Measurements from ENCODE around the gene CFD. TPM values are rescaled to one million over a fixed set of nuclear protein-coding genes. Genes with fewer than 3 reads are reported as not detected.

The CFD gene
- total and polyA plus RNA-seq, 11 donors, result 24.2 to 586 (median 103) TPM

DNA sequence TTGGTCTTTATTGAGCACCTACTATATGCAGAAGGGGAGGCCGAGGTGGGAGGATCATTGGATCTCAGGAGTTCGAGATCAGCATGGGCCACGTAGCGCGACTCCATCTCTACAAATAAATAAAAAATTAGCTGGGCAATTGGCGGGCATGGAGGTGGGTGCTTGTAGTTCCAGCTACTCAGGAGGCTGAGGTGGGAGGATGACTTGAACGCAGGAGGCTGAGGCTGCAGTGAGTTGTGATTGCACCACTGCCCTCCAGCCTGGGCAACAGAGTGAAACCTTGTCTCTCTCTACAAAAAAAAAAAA lies 3.8 kb downstream of the CFD start:
- peaks cover 0 to 42% (median 4%) of the 10 kb centered on the region in 12 donors for H3K4me1 ChIP-seq
- TF ChIP-seq CTCF (IDR thresholded peaks at IDR 0.05) (no peak), POLR2A (IDR thresholded peaks at IDR 0.05) (no peak)
- peaks cover 0 to 11% (median 7%) of the 10 kb centered on the region in 9 donors for H3K36me3 ChIP-seq
- H3K9me3 ChIP-seq, result no peaks in the 10 kb centered on the region
- H3K4me3 ChIP-seq, result peak overlapping the region in 3 of 12 donors; percentile 10 to 47 (median 24)
- no peak for ATAC-seq
- H3K27ac ChIP-seq, result peak overlapping the region in 1 of 12 donors; percentile 84
- intact Hi-C loops (cut with DNase I), result loop anchor here in 6 of 10 donors (2.0 to 10.0 kb wide), 5 partner anchors 49 to 122 kb away; partner anchors contain the start of genes R3HDM4 (in 3 of the 6) and WDR18 (in 1 of the 6)
- 63 to 75% (median 71%) methylated on average over 7 of the region's 7 CpGs for WGBS, 4 donors
- peaks cover 0 to 46% (median 17%) of the 10 kb centered on the region in 9 donors for H3K27me3 ChIP-seq
- no peak for DNase-seq

DNA sequence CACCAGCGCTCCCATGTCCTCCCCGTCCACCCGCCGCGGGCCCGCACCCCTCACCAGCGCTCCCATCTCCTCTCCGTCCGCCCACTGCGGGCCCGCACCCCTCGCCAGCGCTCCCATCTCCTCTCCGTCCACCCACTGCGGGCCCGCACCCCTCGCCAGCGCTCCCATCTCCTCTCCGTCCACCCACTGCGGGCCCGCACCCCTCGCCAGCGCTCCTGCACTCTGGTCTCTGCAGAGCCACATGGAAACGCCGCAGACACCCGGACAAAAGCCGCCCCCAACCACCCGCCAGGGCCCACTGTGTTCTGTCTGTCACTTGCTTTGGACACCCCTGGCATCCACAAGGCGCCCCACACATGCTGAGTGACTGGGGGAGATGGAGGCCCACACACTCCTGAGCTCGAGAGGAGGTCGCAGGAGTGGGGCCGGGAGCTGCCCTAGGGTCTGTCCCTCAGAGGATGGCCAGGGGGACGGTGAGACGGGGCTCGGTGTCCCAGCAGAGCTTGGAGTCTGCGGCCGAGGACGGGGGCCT lies 7.4 kb downstream of the CFD start:
- H3K9me3 ChIP-seq, result no peaks in the 10 kb centered on the region
- H3K27ac ChIP-seq, result peak overlapping the region in 1 of 12 donors; percentile 2
- peaks cover 0 to 14% (median 0%) of the 10 kb centered on the region in 9 donors for H3K27me3 ChIP-seq
- H3K4me3 ChIP-seq, result no peak overlapping the region
- intact Hi-C loops (cut with DNase I), result loop anchor here in 5 of 10 donors (5.0 to 10.0 kb wide), 4 partner anchors 50 to 118 kb away; partner anchors contain the start of genes KISS1R (in 3 of the 5) and WDR18 (in 2 of the 5)
- H3K4me1 ChIP-seq, result peaks cover 0 to 27% (median 12%) of the 10 kb centered on the region in 12 donors
- H3K36me3 ChIP-seq, result peaks cover 0 to 36% (median 14%) of the 10 kb centered on the region in 9 donors
- no peak for DNase-seq
- TF ChIP-seq CTCF (IDR thresholded peaks at IDR 0.05), result no peak
- no peak for TF ChIP-seq POLR2A (IDR thresholded peaks at IDR 0.05)
- WGBS, 4 donors, result 83 to 87% (median 85%) methylated on average over 28 to 38 of the region's 38 CpGs
- ATAC-seq, result no peak

DNA sequence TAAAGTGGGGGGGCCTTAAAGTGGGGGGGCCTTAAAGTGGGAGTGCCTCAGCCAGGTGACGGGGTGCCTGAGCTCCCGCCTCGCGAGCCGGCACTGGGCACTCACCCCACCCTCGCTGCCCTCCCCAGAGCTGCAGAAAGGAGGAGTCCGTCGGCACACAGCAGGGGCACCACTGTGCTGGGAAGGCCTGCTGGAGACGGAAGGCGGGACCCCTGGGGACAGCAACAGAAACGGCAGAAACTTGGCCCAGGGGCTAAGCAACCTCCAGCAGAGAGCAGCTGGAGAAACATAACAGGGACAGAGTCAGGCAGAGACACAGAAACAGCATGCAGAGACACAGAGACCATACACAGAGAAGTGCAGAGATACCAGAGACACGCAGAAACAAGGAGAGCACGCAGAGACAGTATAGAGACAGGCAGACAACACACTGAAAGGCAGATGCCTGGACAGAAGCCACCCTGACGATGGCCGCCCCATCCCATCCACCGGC lies 7.9 kb downstream of the CFD start:
- intact Hi-C loops (cut with DNase I), result loop anchor here in 5 of 10 donors (5.0 to 10.0 kb wide), 4 partner anchors 50 to 117 kb away; partner anchors contain the start of genes KISS1R (in 3 of the 5) and WDR18 (in 2 of the 5)
- peaks cover 0 to 28% (median 12%) of the 10 kb centered on the region in 12 donors for H3K4me1 ChIP-seq
- WGBS, 4 donors, result 68 to 77% (median 73%) methylated on average over 10 to 16 of the region's 16 CpGs
- peaks cover 0 to 9% (median 0%) of the 10 kb centered on the region in 9 donors for H3K27me3 ChIP-seq
- ATAC-seq (peak in 1 of 4 donors; percentile 1), DNase-seq (no peak)
- H3K36me3 ChIP-seq, result peaks cover 0 to 36% (median 14%) of the 10 kb centered on the region in 9 donors
- no peak overlapping the region for H3K4me3 ChIP-seq
- H3K9me3 ChIP-seq, result no peaks in the 10 kb centered on the region
- TF ChIP-seq CTCF (IDR thresholded peaks at IDR 0.05), result no peak
- TF ChIP-seq POLR2A (IDR thresholded peaks at IDR 0.05), result no peak
- H3K27ac ChIP-seq, result peak overlapping the region in 1 of 12 donors; percentile 2

DNA sequence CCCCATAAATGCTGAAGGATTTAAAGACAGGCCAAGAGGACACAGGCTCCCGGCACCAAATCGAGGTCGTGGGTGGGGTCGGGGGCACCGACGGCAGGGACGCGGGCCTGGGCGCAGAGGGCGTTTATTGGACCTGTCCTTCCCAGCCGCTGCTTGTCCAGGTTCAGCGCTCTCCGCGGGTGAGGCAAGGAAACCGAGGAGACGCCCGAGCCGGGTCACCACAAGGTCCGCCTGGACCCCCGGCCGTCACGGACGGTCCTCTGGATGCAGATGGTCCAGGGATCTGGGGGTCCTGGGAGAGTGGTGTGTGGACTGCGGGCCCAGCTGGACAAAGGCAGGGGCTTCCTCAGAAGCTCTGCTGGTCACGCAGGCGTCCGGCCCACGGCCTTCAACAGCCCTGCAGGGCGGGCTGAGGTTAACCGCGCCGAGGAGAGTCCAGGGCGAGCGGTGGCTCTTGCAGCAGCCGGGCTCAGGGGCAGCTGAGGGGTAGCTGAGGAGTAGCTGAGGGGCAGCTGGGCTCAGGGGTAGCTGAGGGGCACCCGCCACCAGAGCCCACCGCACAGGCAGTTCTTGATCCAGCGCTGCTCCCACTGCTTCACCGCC lies 8.5 kb downstream of the CFD start:
- H3K27ac ChIP-seq, result peak overlapping the region in 1 of 12 donors; percentile 85
- no peak overlapping the region for H3K4me3 ChIP-seq
- peaks cover 0 to 5% (median 0%) of the 10 kb centered on the region in 9 donors for H3K27me3 ChIP-seq
- H3K9me3 ChIP-seq, result no peaks in the 10 kb centered on the region
- no peak for TF ChIP-seq POLR2A (IDR thresholded peaks at IDR 0.05)
- 94 to 96% (median 94%) methylated on average over 31 to 39 of the region's 39 CpGs for WGBS, 4 donors
- ATAC-seq (no peak), DNase-seq (no peak)
- intact Hi-C loops (cut with DNase I), result loop anchor here in 5 of 10 donors (5.0 to 10.0 kb wide), 4 partner anchors 49 to 117 kb away; partner anchors contain the start of genes KISS1R (in 3 of the 5) and WDR18 (in 2 of the 5)
- H3K36me3 ChIP-seq, result peaks cover 0 to 36% (median 14%) of the 10 kb centered on the region in 9 donors
- peaks cover 0 to 31% (median 12%) of the 10 kb centered on the region in 12 donors for H3K4me1 ChIP-seq

Data from heart left ventricle (tissue), 16 donors.